Measurements from ENCODE around the gene KCNIP1. TPM values are rescaled to one million over a fixed set of nuclear protein-coding genes. Genes with fewer than 3 reads are reported as not detected.

KCNIP1 gene
- total and polyA plus RNA-seq, 9 of the 15 experiments (the other 6 are each of a cell fraction or from before 2014, with no cell fraction given), result not detected

DNA sequence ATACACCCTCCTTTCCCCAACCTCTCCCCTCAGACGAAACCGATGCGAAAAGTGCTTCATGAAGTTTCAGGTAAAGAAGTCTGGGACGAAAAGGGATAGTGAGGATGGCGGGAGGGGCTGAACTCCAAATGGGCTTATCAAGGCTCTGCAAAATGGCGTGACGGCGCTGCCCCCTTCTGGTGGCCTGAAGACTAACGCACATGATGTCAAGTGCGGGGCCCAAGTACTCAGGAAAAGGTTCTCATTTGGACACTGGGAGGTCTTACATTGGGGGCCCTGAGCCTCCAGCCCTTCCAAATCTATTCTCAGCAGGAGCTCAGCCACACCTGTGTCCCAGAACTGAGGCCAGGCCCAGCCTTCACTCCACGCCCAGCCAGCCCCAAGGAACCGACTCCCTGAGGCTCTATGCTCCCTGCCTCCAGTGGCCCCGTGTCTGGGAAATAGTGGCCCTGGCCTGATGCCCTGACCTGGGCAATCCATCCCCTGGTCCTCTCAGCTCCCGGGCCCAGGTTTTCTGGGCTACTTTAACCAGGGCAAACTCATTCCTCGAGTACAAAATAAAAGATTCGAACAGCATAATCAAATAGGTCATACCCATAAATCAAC lies 119.9 kb downstream of the KCNIP1 start (continued):
- TF ChIP-seq YY1 (IDR thresholded peaks at IDR 0.05; ENCODE audit: borderline replicate concordance in 1 of 3, control insufficient read depth in 1 of 3, extremely low read depth in 1 of 3, insufficient read depth in 3 of 3, insufficient read length in 1 of 3, insufficient replicate concordance in 2 of 3, low read depth in 1 of 3, low read length in 2 of 3) (peak in 1 of 3 experiments; percentile 49), MXI1 (IDR thresholded peaks at IDR 0.05; ENCODE audit: low read depth, low read length) (no peak), ZNF324 (CRISPR knock-in tag; IDR thresholded peaks at IDR 0.05) (no peak), CHD2 (IDR thresholded peaks at IDR 0.05; ENCODE audit: low read depth, low read length) (no peak), EGR1 (conservative IDR thresholded peaks at IDR 0.05) (no peak), CC2D1A (IDR thresholded peaks at IDR 0.05) (no peak), SMC3 (conservative IDR thresholded peaks at IDR 0.05; ENCODE audit: insufficient read depth, low read depth, low read length) (peak; percentile 65; the same call in 1 of the 2 replicates), RAD21 (CRISPR knock-in tag; conservative IDR thresholded peaks at IDR 0.05 in 1 of 2, IDR thresholded peaks at IDR 0.05 in 1 of 2) (peak in 1 of 2 experiments; percentile 65; a peak in 3 of 4 replicates), ZNF41 (CRISPR knock-in tag; conservative IDR thresholded peaks at IDR 0.05) (no peak), RUNX1 (IDR thresholded peaks at IDR 0.05; ENCODE audit: low read depth) (no peak), BACH1 (tag; IDR thresholded peaks at IDR 0.05) (no peak), NR2F6 (CRISPR knock-in tag; IDR thresholded peaks at IDR 0.05) (no peak)
- TF ChIP-seq, protein P1, sequence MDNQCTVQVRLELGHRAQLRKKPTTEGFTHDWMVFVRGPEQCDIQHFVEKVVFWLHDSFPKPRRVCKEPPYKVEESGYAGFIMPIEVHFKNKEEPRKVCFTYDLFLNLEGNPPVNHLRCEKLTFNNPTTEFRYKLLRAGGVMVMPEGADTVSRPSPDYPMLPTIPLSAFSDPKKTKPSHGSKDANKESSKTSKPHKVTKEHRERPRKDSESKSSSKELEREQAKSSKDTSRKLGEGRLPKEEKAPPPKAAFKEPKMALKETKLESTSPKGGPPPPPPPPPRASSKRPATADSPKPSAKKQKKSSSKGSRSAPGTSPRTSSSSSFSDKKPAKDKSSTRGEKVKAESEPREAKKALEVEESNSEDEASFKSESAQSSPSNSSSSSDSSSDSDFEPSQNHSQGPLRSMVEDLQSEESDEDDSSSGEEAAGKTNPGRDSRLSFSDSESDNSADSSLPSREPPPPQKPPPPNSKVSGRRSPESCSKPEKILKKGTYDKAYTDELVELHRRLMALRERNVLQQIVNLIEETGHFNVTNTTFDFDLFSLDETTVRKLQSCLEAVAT (IDR thresholded peaks at IDR 0.05), result no peak
- TF ChIP-seq, protein P2, sequence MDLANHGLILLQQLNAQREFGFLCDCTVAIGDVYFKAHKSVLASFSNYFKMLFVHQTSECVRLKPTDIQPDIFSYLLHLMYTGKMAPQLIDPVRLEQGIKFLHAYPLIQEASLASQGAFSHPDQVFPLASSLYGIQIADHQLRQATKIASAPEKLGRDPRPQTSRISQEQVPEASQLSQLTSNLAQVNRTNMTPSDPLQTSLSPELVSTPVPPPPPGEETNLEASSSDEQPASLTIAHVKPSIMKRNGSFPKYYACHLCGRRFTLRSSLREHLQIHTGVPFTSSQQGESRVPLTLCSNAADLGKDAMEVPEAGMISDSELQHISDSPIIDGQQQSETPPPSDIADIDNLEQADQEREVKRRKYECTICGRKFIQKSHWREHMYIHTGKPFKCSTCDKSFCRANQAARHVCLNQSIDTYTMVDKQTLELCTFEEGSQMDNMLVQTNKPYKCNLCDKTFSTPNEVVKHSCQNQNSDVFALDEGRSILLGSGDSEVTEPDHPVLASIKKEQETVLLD (IDR thresholded peaks at IDR 0.05), result no peak
- TF ChIP-seq, protein P3, sequence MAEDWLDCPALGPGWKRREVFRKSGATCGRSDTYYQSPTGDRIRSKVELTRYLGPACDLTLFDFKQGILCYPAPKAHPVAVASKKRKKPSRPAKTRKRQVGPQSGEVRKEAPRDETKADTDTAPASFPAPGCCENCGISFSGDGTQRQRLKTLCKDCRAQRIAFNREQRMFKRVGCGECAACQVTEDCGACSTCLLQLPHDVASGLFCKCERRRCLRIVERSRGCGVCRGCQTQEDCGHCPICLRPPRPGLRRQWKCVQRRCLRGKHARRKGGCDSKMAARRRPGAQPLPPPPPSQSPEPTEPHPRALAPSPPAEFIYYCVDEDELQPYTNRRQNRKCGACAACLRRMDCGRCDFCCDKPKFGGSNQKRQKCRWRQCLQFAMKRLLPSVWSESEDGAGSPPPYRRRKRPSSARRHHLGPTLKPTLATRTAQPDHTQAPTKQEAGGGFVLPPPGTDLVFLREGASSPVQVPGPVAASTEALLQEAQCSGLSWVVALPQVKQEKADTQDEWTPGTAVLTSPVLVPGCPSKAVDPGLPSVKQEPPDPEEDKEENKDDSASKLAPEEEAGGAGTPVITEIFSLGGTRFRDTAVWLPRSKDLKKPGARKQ (CRISPR knock-in tag; IDR thresholded peaks at IDR 0.05), result no peak
- TF ChIP-seq, protein P4, sequence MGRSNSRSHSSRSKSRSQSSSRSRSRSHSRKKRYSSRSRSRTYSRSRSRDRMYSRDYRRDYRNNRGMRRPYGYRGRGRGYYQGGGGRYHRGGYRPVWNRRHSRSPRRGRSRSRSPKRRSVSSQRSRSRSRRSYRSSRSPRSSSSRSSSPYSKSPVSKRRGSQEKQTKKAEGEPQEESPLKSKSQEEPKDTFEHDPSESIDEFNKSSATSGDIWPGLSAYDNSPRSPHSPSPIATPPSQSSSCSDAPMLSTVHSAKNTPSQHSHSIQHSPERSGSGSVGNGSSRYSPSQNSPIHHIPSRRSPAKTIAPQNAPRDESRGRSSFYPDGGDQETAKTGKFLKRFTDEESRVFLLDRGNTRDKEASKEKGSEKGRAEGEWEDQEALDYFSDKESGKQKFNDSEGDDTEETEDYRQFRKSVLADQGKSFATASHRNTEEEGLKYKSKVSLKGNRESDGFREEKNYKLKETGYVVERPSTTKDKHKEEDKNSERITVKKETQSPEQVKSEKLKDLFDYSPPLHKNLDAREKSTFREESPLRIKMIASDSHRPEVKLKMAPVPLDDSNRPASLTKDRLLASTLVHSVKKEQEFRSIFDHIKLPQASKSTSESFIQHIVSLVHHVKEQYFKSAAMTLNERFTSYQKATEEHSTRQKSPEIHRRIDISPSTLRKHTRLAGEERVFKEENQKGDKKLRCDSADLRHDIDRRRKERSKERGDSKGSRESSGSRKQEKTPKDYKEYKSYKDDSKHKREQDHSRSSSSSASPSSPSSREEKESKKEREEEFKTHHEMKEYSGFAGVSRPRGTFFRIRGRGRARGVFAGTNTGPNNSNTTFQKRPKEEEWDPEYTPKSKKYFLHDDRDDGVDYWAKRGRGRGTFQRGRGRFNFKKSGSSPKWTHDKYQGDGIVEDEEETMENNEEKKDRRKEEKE (IDR thresholded peaks at IDR 0.05; ENCODE audit: borderline replicate concordance in 1 of 2, control insufficient read depth in 1 of 2, low read depth in 2 of 2, low read length in 1 of 2), result no peak
- TF ChIP-seq, protein P5, sequence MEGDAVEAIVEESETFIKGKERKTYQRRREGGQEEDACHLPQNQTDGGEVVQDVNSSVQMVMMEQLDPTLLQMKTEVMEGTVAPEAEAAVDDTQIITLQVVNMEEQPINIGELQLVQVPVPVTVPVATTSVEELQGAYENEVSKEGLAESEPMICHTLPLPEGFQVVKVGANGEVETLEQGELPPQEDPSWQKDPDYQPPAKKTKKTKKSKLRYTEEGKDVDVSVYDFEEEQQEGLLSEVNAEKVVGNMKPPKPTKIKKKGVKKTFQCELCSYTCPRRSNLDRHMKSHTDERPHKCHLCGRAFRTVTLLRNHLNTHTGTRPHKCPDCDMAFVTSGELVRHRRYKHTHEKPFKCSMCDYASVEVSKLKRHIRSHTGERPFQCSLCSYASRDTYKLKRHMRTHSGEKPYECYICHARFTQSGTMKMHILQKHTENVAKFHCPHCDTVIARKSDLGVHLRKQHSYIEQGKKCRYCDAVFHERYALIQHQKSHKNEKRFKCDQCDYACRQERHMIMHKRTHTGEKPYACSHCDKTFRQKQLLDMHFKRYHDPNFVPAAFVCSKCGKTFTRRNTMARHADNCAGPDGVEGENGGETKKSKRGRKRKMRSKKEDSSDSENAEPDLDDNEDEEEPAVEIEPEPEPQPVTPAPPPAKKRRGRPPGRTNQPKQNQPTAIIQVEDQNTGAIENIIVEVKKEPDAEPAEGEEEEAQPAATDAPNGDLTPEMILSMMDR (IDR thresholded peaks at IDR 0.05 in 2 of 3, conservative IDR thresholded peaks at IDR 0.05 in 1 of 3; ENCODE audit: insufficient read depth in 2 of 3, low read depth in 1 of 3, low read length in 3 of 3), result peak; percentile 62 to 78 (median 73)
